GM18498 (cell line): ENCODE measurements around the gene MUC5AC.
"Not testable (repeated sequence)": the region's sequence is repeated elsewhere in the genome, so short reads cannot be mapped to it uniquely, and the experiment has no call there.

Experiments used
- ATAC-seq: cut with Tn5 transposase; IDR thresholded peaks from one replicate; pipeline ENCODE4 v1.9.1; 2021; ENCODE audit warnings: mild to moderate bottlenecking, moderate library complexity; ENCODE audit not compliant: unreplicated experiment

MUC5AC gene

DNA sequence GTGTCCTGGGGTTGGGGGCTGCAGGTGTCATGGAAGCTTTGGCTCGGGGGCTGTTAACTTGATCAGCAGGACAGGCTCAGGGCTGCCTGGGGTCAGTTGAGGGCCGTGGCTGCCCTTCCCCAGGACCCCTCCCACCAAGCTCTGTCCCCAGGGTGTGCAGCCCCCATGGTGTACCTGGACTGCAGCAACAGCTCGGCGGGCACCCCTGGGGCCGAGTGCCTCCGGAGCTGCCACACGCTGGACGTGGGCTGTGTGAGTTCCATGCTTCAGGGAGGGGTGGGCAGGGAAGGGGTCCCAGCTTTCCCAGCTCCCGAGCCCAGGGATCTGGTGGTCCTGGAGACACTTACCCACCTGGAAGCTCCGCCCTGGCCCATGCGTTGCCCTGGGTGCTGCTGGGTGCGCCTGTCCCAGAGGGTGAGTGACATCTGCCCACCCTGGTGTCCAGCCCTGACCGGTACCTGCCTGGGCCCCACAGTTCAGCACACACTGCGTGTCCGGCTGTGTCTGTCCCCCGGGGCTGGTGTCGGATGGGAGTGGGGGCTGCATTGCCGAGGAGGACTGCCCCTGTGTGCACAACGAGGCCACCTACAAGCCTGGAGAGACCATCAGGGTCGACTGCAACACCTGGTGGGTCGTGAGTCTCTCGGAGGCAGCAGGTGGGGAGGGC, 76.4 kb downstream of the MUC5AC start:
- no peak for ATAC-seq

DNA sequence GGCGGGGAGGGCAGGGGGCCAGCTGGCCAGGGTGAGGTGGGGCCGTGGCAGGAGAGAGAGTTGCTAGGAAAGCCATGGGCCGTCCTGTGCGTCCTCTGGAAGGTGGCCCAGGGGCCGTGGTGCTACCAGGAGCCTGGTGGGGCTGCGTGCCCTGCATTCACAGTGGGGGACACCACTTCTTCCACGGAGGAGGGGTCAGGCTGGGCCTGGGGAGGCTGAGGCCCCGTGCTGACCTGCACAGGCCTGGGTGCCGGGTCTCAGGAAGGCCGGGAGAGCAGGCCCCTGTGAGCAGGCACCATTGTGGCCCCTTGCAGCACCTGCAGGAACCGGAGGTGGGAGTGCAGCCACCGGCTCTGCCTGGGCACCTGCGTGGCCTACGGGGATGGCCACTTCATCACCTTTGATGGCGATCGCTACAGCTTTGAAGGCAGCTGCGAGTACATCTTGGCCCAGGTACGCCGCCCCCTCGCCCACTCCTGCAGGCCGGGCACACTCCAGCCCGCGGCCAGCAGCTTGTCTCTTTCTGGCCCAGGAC, 77.1 kb downstream of the MUC5AC start:
- no peak for ATAC-seq

GRCh38 chr11:1235306-1235900, 77.7 kb downstream of the MUC5AC start:
- no peak for ATAC-seq

GRCh38 chr11:1235901-1236315, 78.2 kb downstream of the MUC5AC start:
- no peak for ATAC-seq

DNA sequence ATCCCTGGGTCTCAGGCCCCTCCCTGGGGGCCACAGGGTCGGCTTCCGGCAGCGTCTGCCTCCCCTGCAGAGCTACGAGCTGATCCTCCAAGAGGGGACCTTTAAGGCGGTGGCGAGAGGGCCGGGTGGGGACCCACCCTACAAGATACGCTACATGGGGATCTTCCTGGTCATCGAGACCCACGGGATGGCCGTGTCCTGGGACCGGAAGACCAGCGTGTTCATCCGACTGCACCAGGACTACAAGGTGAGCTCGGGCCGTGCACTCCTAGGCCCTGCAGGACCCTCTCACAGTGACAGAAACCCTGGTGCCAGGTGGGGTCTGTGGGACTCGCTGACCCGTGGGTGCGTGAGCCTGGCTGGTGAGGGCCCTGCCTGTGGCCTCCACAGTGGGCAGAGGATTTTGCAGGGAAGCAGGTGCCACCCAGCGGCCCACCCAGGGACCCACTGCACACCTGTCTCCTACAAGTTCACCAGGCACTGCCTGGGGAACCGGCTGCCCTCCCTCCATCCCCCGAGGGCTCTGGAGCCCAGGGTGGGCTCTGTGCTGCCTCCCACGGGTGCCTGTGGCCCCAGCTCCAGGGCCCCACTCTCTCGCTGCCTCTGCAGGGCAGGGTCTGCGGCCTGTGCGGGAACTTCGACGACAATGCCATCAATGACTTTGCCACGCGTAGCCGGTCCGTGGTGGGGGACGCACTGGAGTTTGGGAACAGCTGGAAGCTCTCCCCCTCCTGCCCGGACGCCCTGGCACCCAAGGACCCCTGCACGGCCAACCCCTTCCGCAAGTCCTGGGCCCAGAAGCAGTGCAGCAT, 78.8 kb downstream of the MUC5AC start:
- no peak for ATAC-seq

GRCh38 chr11:1237128-1237580, 79.4 kb downstream of the MUC5AC start:
- ATAC-seq, result no peak

DNA sequence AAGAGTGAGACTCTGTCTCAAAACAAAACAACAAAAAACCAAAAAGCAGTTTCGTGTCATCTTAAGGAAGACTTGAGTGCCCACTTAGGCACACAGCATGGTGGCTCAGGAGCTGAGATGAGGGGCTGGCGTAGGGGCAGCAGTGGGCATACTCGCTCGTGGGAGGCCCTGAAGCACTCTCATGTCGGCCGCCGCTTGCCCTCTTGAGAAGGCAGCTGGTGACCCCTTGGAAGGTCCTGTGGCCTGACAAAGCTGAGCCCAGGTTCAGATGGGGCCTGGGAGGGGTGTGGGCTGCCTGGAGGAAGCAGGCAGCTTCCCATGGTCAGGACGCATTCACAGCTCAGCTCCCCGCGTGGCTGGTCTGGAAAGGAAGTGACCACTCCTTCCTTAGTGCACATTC, 80.1 kb downstream of the MUC5AC start:
- ATAC-seq, result no peak

DNA sequence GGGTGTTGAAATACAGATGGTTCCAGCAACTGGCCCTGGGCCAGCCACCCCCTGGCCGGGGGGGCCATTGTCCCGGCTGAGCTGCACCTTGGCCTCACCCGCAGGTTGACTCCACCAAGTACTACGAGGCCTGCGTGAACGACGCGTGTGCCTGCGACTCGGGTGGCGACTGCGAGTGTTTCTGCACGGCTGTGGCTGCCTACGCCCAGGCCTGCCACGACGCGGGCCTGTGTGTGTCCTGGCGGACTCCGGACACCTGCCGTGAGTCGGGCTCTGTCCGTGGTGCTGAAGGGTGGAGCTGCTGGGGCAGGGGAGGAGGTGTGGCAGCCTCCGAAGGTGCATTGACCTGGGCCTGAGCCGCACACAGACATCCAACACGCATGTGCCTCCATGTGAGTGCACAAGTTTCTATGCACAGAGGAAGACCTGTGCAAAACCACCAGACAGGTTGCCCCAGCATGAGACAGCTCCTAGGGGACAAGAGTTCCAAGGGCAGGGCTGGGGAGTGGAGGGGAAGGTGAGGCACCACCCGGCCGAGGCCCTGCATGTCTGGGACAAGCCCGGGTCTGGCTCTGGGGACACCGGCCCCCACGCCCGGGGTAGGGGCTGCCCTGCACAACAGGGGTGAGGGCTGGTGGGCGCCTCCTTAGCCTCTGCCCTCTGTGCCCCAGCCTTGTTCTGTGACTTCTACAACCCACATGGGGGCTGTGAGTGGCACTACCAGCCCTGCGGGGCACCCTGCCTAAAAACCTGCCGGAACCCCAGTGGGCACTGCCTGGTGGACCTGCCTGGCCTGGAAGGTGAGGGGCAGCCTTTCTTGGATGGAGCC, 81.2 kb downstream of the MUC5AC start:
- ATAC-seq, result no peak

GRCh38 chr11:1239596-1240205, 81.9 kb downstream of the MUC5AC start:
- ATAC-seq, result no peak

- ATAC-seq, result no peak
These were observed 83.0 kb downstream of the MUC5AC start for GRCh38 chr11:1240771-1241170.

GRCh38 chr11:1241706-1242105, 84.0 kb downstream of the MUC5AC start:
- ATAC-seq, result no peak

DNA sequence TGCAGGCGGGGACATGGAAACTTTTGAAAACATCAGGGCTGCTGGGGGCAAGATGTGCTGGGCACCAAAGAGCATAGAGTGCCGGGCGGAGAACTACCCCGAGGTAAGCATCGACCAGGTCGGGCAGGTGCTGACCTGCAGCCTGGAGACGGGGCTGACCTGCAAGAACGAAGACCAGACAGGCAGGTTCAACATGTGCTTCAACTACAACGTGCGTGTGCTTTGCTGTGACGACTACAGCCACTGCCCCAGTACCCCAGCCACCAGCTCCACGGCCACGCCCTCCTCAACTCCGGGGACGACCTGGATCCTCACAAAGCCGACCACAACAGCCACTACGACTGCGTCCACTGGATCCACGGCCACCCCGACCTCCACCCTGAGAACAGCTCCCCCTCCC, 84.5 kb downstream of the MUC5AC start:
- ATAC-seq, result no peak

GRCh38 chr11:1242751-1243150, 85.0 kb downstream of the MUC5AC start:
- ATAC-seq, result not testable (repeated sequence)

- ATAC-seq, result not testable (repeated sequence)
These were observed 85.8 kb downstream of the MUC5AC start for GRCh38 chr11:1243521-1243920.

DNA sequence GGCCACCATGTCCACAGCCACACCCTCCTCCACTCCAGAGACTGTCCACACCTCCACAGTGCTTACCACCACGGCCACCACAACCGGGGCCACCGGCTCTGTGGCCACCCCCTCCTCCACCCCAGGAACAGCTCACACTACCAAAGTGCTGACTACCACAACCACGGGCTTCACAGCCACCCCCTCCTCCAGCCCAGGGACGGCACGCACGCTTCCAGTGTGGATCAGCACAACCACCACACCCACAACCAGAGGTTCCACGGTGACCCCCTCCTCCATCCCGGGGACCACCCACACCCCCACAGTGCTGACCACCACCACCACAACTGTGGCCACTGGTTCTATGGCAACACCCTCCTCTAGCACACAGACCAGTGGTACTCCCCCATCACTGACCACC, 86.8 kb downstream of the MUC5AC start:
- not testable (repeated sequence) for ATAC-seq

GRCh38 chr11:1245717-1246116, 88.0 kb downstream of the MUC5AC start:
- ATAC-seq, result not testable (repeated sequence)

DNA sequence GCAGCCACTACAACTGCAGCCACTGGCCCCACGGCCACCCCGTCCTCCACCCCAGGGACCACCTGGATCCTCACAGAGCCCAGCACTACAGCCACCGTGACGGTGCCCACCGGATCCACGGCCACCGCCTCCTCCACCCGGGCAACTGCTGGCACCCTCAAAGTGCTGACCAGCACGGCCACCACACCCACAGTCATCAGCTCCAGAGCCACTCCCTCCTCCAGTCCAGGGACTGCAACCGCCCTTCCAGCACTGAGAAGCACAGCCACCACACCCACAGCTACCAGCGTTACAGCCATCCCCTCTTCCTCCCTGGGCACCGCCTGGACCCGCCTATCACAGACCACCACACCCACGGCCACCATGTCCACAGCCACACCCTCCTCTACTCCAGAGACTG, 88.5 kb downstream of the MUC5AC start:
- not testable (repeated sequence) for ATAC-seq

- ATAC-seq, result not testable (repeated sequence)
These were observed 89.3 kb downstream of the MUC5AC start for GRCh38 chr11:1247026-1247425.

- ATAC-seq, result not testable (repeated sequence)
These were observed 91.2 kb downstream of the MUC5AC start for GRCh38 chr11:1248951-1249350.

DNA sequence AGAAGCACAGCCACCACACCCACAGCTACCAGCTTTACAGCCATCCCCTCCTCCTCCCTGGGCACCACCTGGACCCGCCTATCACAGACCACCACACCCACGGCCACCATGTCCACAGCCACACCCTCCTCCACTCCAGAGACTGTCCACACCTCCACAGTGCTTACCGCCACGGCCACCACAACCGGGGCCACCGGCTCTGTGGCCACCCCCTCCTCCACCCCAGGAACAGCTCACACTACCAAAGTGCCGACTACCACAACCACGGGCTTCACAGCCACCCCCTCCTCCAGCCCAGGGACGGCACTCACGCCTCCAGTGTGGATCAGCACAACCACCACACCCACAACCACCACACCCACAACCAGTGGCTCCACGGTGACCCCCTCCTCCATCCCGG, 92.7 kb downstream of the MUC5AC start:
- ATAC-seq, result not testable (repeated sequence)
